GM23248 (cell line): ENCODE measurements around the gene DTX1.

Source experiments
- EZH2 ChIP-seq: fragments of 200-600 bp; sonication (generic); IDR thresholded peaks from 2 replicates; pipeline ENCODE4 v1.6.1; 2018; ENCODE audit warnings: antibody characterized with exemption, mild to moderate bottlenecking; ENCODE audit not compliant: insufficient read depth, poor library complexity, severe bottlenecking
- EZH2phosphoT487 ChIP-seq: fragments of 200-600 bp; sonication (generic); IDR thresholded peaks from 2 replicates; pipeline ENCODE4 v1.6.1; 2018; ENCODE audit warnings: antibody characterized with exemption, moderate library complexity, mild to moderate bottlenecking, low read depth; ENCODE audit not compliant: insufficient read depth

GRCh38 chr12:113143959-113144358, 87.4 kb downstream of the DTX1 start:
- no peak for TF ChIP-seq EZH2
- no peak for TF ChIP-seq EZH2phosphoT487
